HG02870 (cell line): ENCODE measurements around the gene EXOC3L1.

Source experiments
- ATAC-seq: cut with Tn5 transposase; IDR thresholded peaks from one replicate; pipeline ENCODE4 v1.9.1; 2021; ENCODE audit warnings: mild to moderate bottlenecking, moderate library complexity; ENCODE audit not compliant: unreplicated experiment

Gene EXOC3L1

DNA sequence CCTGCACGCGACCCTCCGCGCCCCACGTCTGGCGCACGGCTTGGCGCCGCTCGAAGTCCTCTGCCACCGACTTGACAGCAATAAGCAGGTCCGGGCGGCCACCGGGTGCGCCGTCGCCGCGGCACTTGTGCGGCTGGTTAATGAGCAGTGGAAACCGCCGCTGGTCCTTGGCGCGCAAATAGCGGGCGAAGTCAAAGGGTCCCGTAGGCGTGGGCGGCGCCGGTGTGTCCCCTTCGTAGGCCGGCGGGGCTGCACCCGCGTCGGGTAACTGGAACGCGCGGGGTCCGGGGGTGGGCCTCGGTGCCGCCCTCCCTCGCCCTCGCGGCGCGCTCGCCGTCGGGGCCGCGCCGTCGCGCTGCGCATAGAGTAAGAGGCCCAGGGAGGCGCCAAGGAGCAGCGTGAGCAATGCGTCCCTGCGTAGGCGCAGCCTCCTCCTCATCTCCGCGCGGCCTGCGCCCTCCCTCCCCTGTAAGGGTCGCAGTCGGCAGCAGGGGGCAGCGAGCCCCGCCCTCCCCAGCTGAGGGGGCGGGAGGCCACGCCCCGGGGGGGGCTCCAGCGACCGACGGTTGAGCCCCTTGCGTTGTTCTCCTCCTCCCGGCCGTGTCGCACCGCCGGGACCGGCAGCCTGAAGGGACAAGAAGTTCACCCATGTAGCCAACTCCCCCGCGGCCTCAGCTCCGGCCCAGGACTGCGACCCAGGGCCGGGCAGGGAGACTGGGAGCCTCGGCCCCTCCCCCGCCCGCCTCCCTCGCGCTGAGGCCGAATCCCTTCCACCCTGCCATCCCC lies 39.7 kb downstream of the EXOC3L1 start:
- ATAC-seq, result peak; percentile 29

DNA sequence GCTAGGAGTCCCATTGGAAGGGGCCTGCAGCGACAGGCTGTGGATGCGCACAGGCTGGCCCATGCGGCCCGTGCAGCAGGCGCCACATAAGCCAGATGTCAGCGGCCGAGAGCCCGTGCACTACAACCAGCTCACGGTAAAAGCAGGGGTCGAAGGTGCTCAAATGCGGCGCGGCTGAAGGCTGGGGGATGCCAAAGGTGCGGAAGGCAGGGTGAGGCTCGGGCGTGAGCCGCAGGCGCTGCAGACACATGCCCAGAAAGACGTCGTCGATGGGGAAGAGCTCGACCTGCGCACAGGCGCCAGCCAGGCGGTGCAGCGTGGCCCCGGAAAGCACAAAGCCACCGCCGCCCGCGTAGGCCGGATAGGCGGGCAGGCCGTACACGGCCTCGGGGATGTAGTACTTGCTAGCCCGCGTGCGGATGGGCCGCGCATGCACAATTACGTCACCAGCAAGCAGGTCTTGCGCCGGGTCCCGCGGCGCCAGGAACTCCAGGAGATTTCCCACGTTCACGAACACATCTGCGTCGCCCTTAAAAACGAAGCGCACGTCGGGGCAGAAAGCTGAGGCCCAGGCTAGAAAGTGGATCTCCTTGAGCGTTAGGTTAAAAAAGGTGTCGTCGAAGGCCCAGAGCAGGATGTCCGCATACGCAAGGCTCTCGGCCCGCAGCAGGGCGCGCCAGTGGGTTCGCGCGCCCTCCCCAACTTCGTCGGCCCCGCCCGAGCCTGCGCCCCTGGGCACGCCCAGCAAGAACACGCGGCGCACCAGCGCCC lies 40.5 kb downstream of the EXOC3L1 start:
- no peak for ATAC-seq

- ATAC-seq, result no peak
Measured at GRCh38 chr16:67148656-67149275, 41.2 kb downstream of the EXOC3L1 start.

- ATAC-seq, result no peak
Measured at GRCh38 chr16:67148221-67148620, 41.7 kb downstream of the EXOC3L1 start.

GRCh38 chr16:67147437-67148140 lies 42.3 kb downstream of the EXOC3L1 start:
- no peak for ATAC-seq

GRCh38 chr16:67146523-67147357 lies 43.2 kb downstream of the EXOC3L1 start:
- ATAC-seq, result no peak

DNA sequence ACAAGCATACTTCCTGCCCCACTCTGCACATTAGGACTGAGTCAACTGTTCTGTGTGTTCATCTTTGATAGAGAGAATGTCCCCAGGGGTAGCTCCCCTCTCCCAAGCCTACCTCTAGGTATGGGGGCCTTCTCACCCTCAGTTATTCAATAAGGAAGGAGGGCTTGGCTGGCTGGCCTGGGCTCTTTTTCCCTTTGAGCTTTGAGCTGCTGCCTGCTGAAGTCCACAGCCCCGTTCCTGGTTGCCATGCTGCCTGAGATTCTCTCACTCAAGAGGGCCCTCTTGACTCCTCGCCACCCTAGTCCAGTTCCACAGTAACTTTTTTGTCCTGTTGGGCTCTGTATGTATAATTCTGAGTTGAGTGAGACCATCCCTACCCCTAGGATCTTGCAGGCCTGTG lies 44.2 kb downstream of the EXOC3L1 start:
- no peak for ATAC-seq

DNA sequence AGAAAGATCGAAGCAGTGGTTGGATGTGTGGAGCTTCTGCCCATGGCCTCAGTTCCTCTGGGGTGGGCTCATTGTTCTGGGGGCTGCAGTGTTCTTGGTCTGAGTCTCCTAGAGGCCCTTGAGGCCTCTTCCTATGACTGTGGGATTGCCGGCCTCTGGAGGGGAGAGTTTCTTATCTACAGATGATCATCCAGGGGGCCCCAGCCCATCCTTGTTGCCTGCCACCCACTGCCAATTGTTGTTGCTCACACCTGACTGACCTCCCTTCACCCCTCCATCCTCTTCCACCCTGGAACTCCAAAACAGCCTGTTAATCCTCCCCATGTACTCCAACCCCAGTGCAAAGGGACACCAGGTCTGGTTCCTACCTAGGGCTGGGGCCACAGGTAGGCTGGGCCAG lies 45.0 kb downstream of the EXOC3L1 start:
- no peak for ATAC-seq

DNA sequence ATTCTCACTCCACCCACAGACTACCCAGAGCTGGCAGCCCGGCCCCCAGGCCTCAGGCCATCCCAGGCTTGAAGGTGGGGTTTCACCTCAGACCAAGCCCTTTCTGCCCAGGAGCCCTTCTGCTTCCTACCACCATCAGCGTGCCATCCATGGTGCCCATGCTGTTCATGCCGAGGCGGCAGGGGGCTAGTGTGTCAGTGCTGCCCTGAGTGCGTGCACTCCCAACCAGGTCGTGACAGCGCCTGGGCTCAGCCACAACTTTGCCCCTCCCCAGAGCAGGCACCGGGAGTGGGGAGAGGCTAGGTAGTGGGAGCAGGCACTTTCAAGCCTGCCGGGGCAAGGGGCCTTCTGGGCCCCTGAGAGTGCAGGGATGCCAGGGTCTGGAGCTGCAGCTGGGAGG lies 47.6 kb downstream of the EXOC3L1 start:
- no peak for ATAC-seq

- ATAC-seq, result no peak
Measured at GRCh38 chr16:67141391-67141790, 48.5 kb downstream of the EXOC3L1 start.

DNA sequence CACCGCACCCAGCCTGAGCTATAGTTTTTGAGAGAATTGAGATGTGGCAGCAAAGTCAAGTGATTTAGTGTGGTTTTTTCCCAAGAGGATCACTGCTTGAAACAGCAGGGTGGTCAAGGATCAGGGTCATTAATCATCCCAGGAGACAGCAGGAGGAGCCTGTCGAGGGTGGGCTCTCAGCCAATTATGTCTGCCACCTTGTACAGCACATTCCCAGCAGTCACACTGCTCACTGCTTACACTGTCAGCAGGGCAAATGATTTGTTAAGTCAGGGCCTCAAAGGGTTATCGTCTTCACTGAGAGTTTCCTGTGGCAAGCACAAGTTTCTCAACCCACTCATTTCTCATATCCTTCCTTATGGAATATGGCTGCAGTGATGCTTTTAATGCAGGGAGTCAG lies 52.3 kb downstream of the EXOC3L1 start:
- ATAC-seq, result no peak
